NCI-H128 (cell line): ENCODE measurements around the gene EEF2.

Source experiments
- DNase-seq: peaks from one replicate; lab custom pipeline; 2025; ENCODE audit not compliant: unreplicated experiment; lab: John Stamatoyannopoulos, UW

The EEF2 gene

GRCh38 chr19:3986260-3987041 is 1.2 kb upstream of the EEF2 start:
- DNase-seq = peak; percentile 77

- DNase-seq = no peak
Measured at GRCh38 chr19:3985643-3986259, 488 bp upstream of the EEF2 start.

DNA sequence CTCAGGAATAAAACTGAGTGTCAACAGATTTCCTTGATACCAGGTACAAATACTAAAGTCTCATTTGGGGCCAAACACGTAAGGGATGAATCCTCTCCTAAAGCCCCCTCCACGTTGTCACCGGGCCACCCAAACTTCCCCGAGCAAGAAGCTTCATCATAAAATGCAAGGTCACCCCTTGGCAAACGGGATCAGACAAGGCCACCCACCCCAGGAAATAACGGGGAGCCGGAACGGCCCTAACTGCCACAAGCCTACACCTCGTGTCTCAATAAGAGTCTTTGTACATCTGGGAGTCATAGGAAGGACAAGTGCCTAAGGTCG is 717 bp downstream of the EEF2 start:
- no peak for DNase-seq

DNA sequence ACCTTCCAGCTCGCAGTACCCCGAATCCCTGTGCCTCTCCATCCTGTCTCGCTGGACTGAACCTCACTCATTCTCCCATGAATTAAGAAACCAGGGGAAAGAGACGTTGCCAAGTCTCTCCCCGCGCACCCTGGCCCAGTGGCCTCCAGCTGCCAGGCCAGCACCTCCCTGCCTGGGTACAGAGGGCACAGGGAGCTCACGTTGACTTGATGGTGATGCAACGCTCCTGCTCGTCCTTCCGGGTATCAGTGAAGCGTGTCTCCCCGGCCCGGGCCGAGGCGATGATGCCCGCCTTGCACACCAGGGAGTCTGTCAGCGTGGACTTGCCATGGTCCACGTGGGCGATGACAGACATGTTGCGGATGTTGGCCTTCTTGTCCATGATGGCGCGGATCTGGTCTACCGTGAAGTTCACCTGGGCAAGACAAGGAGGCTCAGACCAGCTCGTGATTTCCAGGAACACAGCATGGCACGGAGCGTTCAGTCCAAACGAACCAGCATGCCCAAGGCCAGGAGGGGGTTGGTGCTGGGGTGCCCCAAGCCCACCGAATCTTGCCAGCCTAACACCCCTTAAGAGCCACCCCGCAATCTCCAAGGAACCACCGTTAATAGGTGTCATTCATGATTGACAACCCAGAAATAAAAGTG is 1.2 kb downstream of the EEF2 start:
- no peak for DNase-seq

DNA sequence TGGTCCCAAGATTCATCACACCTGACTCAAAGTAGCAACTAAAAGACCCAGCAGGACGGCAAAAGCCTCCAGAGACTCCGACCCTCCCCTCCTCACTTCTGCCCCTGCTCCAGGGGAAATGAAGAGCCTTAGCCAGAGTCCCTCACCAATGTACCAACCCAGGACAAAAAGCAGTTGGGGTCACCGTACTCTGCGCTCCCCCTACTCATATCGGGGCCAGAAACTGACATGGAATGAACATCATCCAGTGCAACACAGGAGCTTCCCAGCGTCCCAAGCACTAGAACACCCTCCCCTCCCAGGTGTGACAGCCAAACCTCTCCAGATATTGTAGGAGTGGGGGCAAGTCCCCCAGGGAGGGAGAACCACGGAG is 1.7 kb downstream of the EEF2 start:
- DNase-seq = no peak

GRCh38 chr19:3982701-3983541 is 2.3 kb downstream of the EEF2 start:
- no peak for DNase-seq

DNA sequence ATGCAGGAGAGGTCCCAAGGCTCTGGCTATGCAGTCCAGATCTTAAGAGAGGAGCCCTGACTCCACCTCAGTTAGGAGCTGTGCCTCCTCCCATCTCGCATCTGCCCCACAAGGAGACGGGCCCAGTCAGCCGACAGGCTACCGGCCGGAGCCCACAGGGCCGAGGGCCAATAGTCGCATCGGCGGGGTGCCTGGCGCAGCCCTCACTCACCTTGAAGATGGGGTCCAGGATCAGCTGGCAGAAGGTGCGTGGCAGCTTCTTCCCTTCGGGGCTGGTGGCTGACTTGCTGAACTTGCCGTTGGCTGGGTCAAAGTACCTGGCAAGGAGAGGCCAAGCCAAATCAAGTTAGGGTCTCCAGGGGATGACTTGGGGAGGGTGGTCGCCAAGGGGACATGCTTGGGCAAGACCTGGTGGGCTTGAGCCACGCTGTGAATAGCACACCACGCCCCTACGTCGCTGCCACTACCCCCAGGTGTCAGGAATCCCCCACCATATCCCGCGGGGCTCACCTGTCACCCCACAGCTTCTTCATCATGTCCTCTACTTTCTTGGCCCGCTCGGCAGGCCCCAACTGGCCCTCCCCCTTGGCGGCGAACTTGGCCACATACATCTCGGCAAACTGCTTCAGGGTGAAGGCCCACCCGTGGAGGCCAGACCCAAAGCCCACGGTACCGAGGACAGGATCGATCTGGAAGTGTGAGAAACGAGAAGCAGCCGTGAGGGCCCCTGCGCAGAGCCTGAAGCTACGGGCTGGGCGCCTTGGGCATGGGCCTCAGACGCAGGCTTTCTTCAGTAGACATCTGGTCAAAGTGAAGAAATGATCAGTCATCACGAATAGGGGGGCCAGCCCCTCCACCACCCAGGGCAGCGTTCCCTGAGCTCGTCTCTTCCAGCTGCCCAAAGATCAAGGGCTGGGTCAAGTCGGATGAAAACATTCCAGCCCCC is 3.3 kb downstream of the EEF2 start:
- DNase-seq = no peak

- DNase-seq = no peak
Measured at GRCh38 chr19:3981373-3981735, 3.9 kb downstream of the EEF2 start.

DNA sequence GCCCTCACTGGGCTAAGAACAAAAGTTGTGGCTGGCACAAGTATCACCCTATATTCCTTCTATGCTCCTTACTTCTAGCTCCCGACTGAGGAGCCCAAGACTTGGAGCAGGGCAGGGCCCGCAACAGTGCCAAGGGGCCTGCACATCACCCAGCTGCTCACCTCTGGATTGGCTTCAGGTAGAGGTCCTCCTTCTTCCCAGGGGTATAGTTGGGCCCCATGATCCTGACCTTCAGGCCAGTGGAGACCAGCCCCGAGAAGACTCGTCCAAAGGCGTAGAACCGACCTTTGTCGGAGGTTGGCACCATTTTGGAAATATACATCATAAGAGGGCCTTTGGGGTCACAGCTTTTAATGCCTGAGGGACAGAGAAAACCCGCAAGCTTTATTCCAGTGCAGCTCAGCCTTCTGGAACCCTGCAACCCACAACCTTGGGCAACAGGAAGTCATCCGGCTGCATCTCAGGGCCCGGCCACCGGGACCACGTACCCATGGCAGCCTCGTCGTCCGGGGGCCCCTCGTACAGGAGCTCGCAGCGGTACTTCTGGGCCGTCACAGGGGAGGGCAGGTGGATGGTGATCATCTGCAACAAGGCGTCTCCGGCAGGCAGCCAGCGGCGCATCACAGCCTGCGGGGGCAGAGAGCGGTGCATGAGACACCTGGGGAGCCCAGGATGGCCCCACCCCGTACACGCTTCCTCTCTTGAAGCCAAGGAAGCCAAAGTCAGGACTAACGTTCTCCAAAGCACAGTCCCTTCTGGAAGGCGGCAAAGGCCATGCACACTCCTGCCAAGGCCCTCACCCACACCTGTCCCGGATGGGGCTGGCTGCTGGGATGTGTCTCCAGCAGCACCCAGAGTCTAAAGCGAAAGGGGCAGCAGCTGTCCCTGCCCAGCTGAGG is 4.7 kb downstream of the EEF2 start:
- DNase-seq = no peak

- DNase-seq = no peak
Measured at GRCh38 chr19:3979674-3980352, 5.5 kb downstream of the EEF2 start.

- no peak for DNase-seq
Measured at GRCh38 chr19:3979289-3979673, 6.0 kb downstream of the EEF2 start.

- no peak for DNase-seq
Measured at GRCh38 chr19:3978145-3978544, 7.1 kb downstream of the EEF2 start.

GRCh38 chr19:3977242-3978143 is 7.8 kb downstream of the EEF2 start:
- no peak for DNase-seq

- DNase-seq = no peak
Measured at GRCh38 chr19:3976495-3977241, 8.6 kb downstream of the EEF2 start.

DNA sequence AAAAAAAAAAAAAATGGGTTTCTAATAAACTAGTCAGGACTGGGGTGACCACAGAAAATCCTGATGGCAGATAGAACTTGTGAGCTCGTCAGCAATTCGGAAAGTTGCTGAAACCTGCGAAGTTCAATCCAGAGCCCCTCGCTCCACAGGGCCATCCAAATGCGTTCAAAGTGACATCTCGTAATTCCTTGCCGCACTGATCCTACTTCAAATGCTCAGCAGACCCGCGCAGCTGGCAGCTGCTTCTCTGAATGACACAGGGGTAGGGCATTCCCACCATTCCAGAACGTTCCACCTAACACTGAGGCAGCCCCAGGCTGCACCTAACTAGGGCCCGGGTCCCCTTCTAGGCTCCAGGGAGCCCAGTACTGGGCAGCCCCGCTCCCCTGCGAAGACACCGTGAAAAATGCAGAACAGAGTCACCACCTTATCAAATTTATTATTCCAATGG is 9.6 kb downstream of the EEF2 start:
- DNase-seq = no peak

DNA sequence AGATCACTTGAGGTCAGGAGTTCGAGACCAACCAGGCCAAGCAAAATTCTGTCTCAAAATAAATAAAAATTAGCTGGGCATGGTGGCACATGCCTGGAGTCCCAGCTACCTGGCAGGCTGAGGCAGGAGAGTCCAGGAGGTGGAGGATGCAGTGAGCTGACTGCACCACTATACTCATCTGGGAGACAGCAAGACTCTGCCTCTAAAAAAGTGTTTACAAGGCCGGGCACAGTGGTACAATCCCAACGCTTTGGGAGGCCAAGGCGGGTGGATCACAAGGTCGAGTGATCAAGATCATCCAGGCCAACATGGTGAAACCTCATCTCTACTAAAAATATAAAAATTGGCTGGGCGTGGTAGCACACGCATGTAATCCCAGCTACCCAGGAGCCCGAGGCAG is 10.1 kb downstream of the EEF2 start:
- DNase-seq = no peak
